Prostate gland (tissue), 2 donors: ENCODE measurements around the gene SYNGR4.

Source experiments
- CTCF ChIP-seq, 4 experiments: fragments of 200-600 bp in 2 of 4; fragments of 450-650 bp in 2 of 4; sonication (generic) in 2 of 4; IDR thresholded peaks; 1 replicate in 3 of 4; 2 replicates in 1 of 4; pipeline ENCODE4 v1.5.1; 2016 to 2019; ENCODE audit warnings: antibody characterized with exemption in 4 of 4, mild to moderate bottlenecking in 2 of 4, moderate library complexity in 2 of 4
- POLR2A ChIP-seq: fragments of 450-650 bp; IDR thresholded peaks from one replicate; pipeline ENCODE4 v1.6.1; 2016; ENCODE audit warnings: antibody characterized with exemption, mild to moderate bottlenecking

DNA sequence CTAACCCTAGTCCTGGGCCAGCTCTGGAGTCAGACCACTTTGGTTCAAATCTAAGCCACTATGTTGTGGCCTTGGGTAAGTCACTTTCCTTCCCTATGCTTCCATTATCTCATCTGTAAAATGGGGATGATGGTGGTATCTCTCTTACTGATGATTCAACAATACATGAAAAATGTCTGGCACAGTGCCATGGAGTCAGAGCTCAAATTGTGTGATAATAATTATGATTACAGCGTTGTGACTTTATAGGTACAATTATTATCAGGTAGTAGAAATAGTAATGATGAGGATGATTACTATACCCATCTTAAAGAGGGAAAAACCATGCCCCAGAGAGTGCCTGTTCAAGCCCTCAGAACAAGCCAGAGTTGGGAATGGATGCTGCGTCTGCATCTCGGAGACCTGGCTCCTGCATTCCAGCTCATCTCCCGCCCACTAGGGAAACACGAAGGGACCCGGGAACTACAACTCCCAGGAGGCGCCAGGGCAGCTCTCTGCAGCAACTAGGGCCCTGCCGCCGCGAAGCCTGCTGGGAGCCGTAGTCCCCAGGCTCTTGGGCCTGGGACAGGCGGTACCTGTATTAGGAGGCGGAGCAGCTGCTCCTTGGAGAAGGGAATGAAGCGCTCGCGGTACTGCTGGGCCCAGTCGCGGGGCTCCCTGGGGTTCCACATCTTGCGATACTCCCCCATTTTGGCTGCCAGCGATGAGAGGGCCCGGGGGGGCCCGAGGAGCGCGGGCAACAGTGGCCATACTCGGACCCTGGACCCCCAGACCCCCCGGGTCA is 1.3 kb upstream of the SYNGR4 start:
- TF ChIP-seq POLR2A (peak; percentile 42), CTCF (IDR thresholded peaks at IDR 0.05) (peak in 2 of 4 experiments; percentile 39 to 54)
